Epidermal melanocyte (primary cell): ENCODE results near the gene CABP7.

Experiments used
- DNase-seq: peaks from one replicate; pipeline ENCODE4 v3.0.0; 2011; ENCODE audit warnings: low spot score; ENCODE audit not compliant: insufficient read length

Gene CABP7

DNA sequence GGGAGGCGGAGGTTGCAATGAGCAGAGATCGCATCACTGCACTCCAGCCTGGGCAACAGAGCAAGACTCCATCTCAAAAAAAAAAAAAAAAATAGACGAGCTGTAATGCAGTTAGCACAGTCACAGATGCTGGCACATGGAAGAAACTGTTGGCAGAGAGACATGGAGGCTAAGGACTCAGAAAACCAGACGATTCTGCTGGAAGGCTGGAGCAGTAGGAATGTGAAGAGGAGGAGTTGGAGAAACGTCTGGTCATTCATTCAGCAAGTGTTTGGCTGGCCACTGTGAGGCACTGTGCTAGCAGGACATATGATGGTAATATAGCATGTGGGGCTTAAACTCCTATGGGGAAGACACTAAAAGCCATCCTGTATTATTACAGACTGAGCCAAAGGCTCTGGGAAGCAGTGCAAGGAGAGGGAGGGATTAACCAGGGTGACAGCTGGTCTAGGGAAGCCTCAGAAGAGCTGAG, 52.4 kb downstream of the CABP7 start:
- DNase-seq: no peak

DNA sequence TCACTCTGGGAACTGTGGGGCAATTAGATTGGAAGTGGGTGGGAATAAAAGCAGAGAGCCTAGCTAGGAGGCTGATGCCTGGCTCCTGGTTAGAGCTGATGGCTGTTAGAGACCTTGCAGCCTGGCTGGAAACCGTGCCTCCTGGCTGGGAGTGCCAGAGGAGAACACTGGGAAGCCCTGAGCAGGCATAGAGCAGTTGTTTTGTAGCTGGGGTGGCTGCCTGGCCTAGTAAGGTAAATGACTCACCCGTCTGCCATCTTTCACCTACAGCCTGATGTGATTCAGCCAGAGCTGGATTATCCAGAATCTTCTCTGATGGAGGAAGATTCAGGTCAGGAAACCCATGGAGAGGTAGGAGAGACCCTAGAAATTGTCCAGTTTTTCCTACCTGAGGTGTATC, 53.4 kb downstream of the CABP7 start:
- no peak for DNase-seq

DNA sequence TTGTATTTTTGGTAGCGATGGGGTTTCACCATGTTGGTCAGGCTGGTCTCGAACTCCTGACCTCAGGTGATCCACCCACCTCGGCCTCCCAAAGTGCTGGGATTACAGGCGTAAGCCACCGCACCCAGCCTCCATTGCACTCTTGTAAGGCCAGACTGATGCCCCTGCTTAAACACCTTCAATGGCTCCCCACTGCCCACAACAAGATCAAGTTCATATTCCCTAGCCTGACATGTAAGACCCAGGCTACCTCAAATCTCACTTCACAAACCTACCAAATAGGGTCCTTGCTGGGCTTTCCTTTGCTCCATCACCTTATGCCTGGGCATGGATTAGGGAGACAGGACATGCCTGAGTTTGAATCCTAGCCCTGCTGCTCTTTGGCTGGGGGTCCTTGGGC, 60.4 kb downstream of the CABP7 start:
- DNase-seq: no peak

DNA sequence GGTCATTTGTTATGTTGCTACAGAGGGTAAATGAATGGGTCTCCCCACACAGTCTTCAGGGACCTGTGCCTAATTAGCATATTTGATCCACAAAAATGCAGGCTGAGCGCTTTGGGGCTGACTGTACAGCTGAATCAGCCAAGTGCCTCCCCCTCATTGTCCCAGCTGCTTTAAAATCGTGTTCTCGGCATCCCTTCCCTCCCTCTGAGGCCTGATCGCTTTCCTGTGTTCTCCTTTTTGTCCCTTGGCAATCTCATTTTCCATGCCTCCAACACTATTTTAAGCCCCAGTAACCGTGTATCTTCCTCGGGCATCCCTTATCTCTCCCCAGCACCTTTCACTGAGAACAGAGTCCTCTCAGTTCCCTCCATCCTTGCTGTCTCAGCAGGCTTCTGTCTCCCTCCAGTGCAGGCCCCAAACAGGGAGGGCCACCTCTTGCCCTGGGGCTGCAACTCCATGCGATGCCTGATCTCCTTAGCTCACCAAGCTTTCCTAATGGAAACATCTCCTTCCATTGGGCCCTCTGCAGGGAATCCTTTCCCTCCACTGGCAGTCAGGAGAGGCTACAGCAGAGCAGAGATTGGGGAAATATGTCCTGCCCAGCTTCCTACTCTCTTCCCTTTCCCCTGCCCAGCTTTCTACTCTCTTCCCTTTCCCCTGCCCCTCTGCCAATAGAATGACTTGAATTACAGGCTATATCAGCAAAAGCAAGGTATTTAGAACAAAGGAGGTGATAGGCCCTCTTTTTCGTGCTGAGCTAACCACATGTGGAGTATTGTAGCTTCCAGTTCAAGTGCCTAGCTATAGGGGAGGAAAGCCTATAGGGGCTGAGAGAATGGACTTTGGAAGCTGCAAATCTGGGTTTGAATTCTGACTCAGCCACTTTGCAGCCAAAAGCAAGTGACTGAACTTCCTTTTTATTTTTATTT, 61.2 kb downstream of the CABP7 start:
- peak; percentile 66 for DNase-seq
